HEK293 (cell line): ENCODE results near the gene ZSCAN18.

ENCODE experiments used
- CTCF ChIA-PET: fragments of 350-600 bp; formaldehyde crosslinking; extraction: SDS; loops from one replicate; lab custom pipeline; 2021; ENCODE audit warnings: antibody characterized with exemption; lab: Yijun Ruan, JAX
- POLR2A ChIA-PET: fragments of 300-600 bp; formaldehyde crosslinking; extraction: SDS; loops from one replicate; lab custom pipeline; 2020; ENCODE audit warnings: antibody characterized with exemption, inconsistent platforms; lab: Yijun Ruan, JAX
- H3K27ac ChIP-seq: fragments of 200-500 bp; sonication (Bioruptor generic); 2 replicates; pipeline ENCODE4 v1.5.1; 2014; ENCODE audit warnings: low read depth, low read length, control low read depth, inconsistent platforms; ENCODE audit errors: extremely low read depth
- H3K36me3 ChIP-seq, 2 experiments: fragments of 200-500 bp in 1 of 2; sonication (Bioruptor generic) in 1 of 2; 1 replicate in 1 of 2; 2 replicates in 1 of 2; pipeline ENCODE4 v1.5.1; 2014 to 2017; ENCODE audit warnings: inconsistent platforms in 2 of 2, low read length in 2 of 2; ENCODE audit not compliant: control insufficient read depth in 2 of 2, insufficient read depth in 1 of 2
- H3K4me1 ChIP-seq: fragments of 200-500 bp; sonication (Bioruptor generic); 2 replicates; pipeline ENCODE4 v1.5.1; 2014; ENCODE audit warnings: mild to moderate bottlenecking, low read length, inconsistent platforms; ENCODE audit not compliant: control insufficient read depth, insufficient read depth
- H3K4me3 ChIP-seq: 2 replicates; pipeline ENCODE4 v1.5.1; 2011; ENCODE audit warnings: low read depth, mild to moderate bottlenecking, control low read depth, low read length, moderate library complexity
- H3K9me3 ChIP-seq: fragments of 200-500 bp; sonication (Bioruptor generic); 2 replicates; pipeline ENCODE4 v1.5.1; 2014; ENCODE audit warnings: low read depth, low read length, inconsistent platforms; ENCODE audit not compliant: control insufficient read depth, insufficient read depth
- ELK4 ChIP-seq: IDR thresholded peaks from 2 replicates; pipeline ENCODE4 v1.6.1; 2011; ENCODE audit warnings: mild to moderate bottlenecking, low read depth, low read length, borderline replicate concordance
- HIC1 ChIP-seq: fragments of 450-650 bp; formaldehyde crosslinking; IDR thresholded peaks from 2 replicates; pipeline ENCODE4 v1.5.1; 2016; ENCODE audit warnings: missing biosample characterization, missing genetic modification characterization
- HOXD13 ChIP-seq: sonication (generic); formaldehyde crosslinking; IDR thresholded peaks from 2 replicates; pipeline ENCODE4 v1.8.0; 2022; ENCODE audit warnings: missing genetic modification reagents, borderline replicate concordance
- KLF1 ChIP-seq: fragments of 450-650 bp; formaldehyde crosslinking; IDR thresholded peaks from 2 replicates; pipeline ENCODE4 v1.5.1; 2016; ENCODE audit warnings: missing biosample characterization, missing genetic modification characterization
- SETDB1 ChIP-seq: IDR thresholded peaks from one replicate; pipeline ENCODE4 v1.6.1; 2017; ENCODE audit warnings: mild to moderate bottlenecking, low read length, moderate library complexity, mixed read lengths; ENCODE audit not compliant: insufficient read length
- ZBTB48 ChIP-seq: fragments of 450-650 bp; formaldehyde crosslinking; IDR thresholded peaks from 2 replicates; pipeline ENCODE4 v1.5.1; 2016; ENCODE audit warnings: missing biosample characterization, missing genetic modification characterization
- ZNF10 ChIP-seq: fragments of 450-650 bp; formaldehyde crosslinking; IDR thresholded peaks from 2 replicates; pipeline ENCODE4 v1.5.1; 2017; ENCODE audit warnings: missing biosample characterization, missing genetic modification characterization
- ZNF133 ChIP-seq: fragments of 450-650 bp; formaldehyde crosslinking; IDR thresholded peaks from 2 replicates; pipeline ENCODE4 v1.5.1; 2016; ENCODE audit warnings: missing biosample characterization, missing genetic modification characterization
- ZNF140 ChIP-seq: fragments of 450-650 bp; formaldehyde crosslinking; IDR thresholded peaks from 2 replicates; pipeline ENCODE4 v1.5.1; 2016; ENCODE audit warnings: missing biosample characterization, missing genetic modification characterization
- ZNF214 ChIP-seq: fragments of 450-650 bp; formaldehyde crosslinking; IDR thresholded peaks from 2 replicates; pipeline ENCODE4 v1.5.1; 2017; ENCODE audit warnings: missing biosample characterization, mild to moderate bottlenecking, missing genetic modification characterization, borderline replicate concordance
- ZNF24 ChIP-seq: fragments of 450-650 bp; formaldehyde crosslinking; IDR thresholded peaks from 2 replicates; pipeline ENCODE4 v1.5.1; 2016; ENCODE audit warnings: missing biosample characterization, missing genetic modification characterization
- ZNF274 ChIP-seq, 2 experiments: fragments of 200-500 bp in 1 of 2; fragments of 450-650 bp in 1 of 2; sonication (Bioruptor generic) in 1 of 2; formaldehyde crosslinking in 1 of 2; IDR thresholded peaks; 2 replicates each; pipeline versions ENCODE4 v1.5.1 to v1.6.1; 2014 to 2016; ENCODE audit warnings: borderline replicate concordance in 1 of 2, inconsistent platforms in 1 of 2, low read length in 1 of 2, missing biosample characterization in 1 of 2, missing genetic modification characterization in 1 of 2
- ZNF335 ChIP-seq: fragments of 450-650 bp; formaldehyde crosslinking; conservative IDR thresholded peaks from 2 replicates; pipeline ENCODE4 v1.5.1; 2016; ENCODE audit warnings: missing biosample characterization, missing genetic modification characterization
- ZNF391 ChIP-seq: fragments of 450-650 bp; formaldehyde crosslinking; IDR thresholded peaks from 2 replicates; pipeline ENCODE4 v1.5.1; 2016; ENCODE audit warnings: low read depth, missing biosample characterization, missing genetic modification characterization, borderline replicate concordance
- ZNF394 ChIP-seq: fragments of 450-650 bp; formaldehyde crosslinking; IDR thresholded peaks from 2 replicates; pipeline ENCODE4 v1.5.1; 2016; ENCODE audit warnings: missing biosample characterization, missing genetic modification characterization, mild to moderate bottlenecking, moderate library complexity, borderline replicate concordance
- ZNF626 ChIP-seq: fragments of 450-650 bp; sonication (Bioruptor Pico); formaldehyde crosslinking; IDR thresholded peaks from 2 replicates; pipeline ENCODE4 v1.5.1; 2018; ENCODE audit warnings: missing biosample characterization, missing genetic modification characterization, inconsistent platforms
- ZNF654 ChIP-seq: fragments of 450-650 bp; formaldehyde crosslinking; IDR thresholded peaks from 2 replicates; pipeline ENCODE4 v1.5.1; 2016; ENCODE audit warnings: low read depth, missing biosample characterization, missing genetic modification characterization
- ZNF768 ChIP-seq: fragments of 450-650 bp; formaldehyde crosslinking; IDR thresholded peaks from 2 replicates; pipeline ENCODE4 v1.5.1; 2018; ENCODE audit warnings: missing biosample characterization, mild to moderate bottlenecking, missing genetic modification characterization
- TF ChIP-seq, protein P1 (sequence below): fragments of 450-650 bp; formaldehyde crosslinking; IDR thresholded peaks from 2 replicates; pipeline ENCODE4 v1.5.1; 2016; ENCODE audit warnings: missing biosample characterization, missing genetic modification characterization, borderline replicate concordance
- TF ChIP-seq, protein P2 (sequence below): fragments of 450-650 bp; formaldehyde crosslinking; optimal IDR thresholded peaks from 2 replicates; pipeline ENCODE3; 2016; ENCODE audit warnings: missing biosample characterization, mild to moderate bottlenecking, missing genetic modification characterization
- TF ChIP-seq, protein P3 (sequence below): fragments of 450-650 bp; formaldehyde crosslinking; IDR thresholded peaks from 2 replicates; pipeline ENCODE4 v1.5.1; 2016; ENCODE audit warnings: missing biosample characterization, missing genetic modification characterization

The ZSCAN18 gene

GRCh38 chr19:58128041-58128685 lies 30.1 kb upstream of the ZSCAN18 start:
- Histone ChIP-seq H3K4me1 (no peaks in the 10 kb centered on the region), H3K9me3 (peaks cover 13% of the 10 kb centered on the region), H3K36me3 (peaks cover 11 to 46% of the 10 kb centered on the region in 2 experiments; a peak in 2 of 3 replicates), H3K4me3 (no peak overlapping the region), H3K27ac (no peak overlapping the region)
- POLR2A ChIA-PET: no interaction called here
- CTCF ChIA-PET: no interaction called here
- TF ChIP-seq, protein P1, sequence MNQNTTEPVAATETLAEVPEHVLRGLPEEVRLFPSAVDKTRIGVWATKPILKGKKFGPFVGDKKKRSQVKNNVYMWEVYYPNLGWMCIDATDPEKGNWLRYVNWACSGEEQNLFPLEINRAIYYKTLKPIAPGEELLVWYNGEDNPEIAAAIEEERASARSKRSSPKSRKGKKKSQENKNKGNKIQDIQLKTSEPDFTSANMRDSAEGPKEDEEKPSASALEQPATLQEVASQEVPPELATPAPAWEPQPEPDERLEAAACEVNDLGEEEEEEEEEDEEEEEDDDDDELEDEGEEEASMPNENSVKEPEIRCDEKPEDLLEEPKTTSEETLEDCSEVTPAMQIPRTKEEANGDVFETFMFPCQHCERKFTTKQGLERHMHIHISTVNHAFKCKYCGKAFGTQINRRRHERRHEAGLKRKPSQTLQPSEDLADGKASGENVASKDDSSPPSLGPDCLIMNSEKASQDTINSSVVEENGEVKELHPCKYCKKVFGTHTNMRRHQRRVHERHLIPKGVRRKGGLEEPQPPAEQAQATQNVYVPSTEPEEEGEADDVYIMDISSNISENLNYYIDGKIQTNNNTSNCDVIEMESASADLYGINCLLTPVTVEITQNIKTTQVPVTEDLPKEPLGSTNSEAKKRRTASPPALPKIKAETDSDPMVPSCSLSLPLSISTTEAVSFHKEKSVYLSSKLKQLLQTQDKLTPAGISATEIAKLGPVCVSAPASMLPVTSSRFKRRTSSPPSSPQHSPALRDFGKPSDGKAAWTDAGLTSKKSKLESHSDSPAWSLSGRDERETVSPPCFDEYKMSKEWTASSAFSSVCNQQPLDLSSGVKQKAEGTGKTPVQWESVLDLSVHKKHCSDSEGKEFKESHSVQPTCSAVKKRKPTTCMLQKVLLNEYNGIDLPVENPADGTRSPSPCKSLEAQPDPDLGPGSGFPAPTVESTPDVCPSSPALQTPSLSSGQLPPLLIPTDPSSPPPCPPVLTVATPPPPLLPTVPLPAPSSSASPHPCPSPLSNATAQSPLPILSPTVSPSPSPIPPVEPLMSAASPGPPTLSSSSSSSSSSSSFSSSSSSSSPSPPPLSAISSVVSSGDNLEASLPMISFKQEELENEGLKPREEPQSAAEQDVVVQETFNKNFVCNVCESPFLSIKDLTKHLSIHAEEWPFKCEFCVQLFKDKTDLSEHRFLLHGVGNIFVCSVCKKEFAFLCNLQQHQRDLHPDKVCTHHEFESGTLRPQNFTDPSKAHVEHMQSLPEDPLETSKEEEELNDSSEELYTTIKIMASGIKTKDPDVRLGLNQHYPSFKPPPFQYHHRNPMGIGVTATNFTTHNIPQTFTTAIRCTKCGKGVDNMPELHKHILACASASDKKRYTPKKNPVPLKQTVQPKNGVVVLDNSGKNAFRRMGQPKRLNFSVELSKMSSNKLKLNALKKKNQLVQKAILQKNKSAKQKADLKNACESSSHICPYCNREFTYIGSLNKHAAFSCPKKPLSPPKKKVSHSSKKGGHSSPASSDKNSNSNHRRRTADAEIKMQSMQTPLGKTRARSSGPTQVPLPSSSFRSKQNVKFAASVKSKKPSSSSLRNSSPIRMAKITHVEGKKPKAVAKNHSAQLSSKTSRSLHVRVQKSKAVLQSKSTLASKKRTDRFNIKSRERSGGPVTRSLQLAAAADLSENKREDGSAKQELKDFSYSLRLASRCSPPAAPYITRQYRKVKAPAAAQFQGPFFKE: no peak
- TF ChIP-seq ZNF654 (tag by site-specific recombination): no peak
- TF ChIP-seq ZNF768: no peak
- TF ChIP-seq HOXD13 (CRISPR knock-in tag): no peak
- no peak for TF ChIP-seq ZNF10
- TF ChIP-seq HIC1 (tag by site-specific recombination): no peak
- TF ChIP-seq ZBTB48: no peak
- no peak for TF ChIP-seq KLF1 (tag by site-specific recombination)
- TF ChIP-seq ZNF391 (tag by site-specific recombination): no peak
- TF ChIP-seq ZNF335: no peak
- TF ChIP-seq ZNF214 (tag by site-specific recombination): no peak
- TF ChIP-seq ZNF140 (tag by site-specific recombination): no peak
- TF ChIP-seq ZNF274 (IDR thresholded peaks at IDR 0.05; ENCODE audit: low read length): peak; percentile 96
- peak; percentile 99 for TF ChIP-seq ZNF274 (tag by site-specific recombination; IDR thresholded peaks at IDR 0.05; ENCODE audit: borderline replicate concordance)
- TF ChIP-seq ELK4: no peak
- TF ChIP-seq, protein P2, sequence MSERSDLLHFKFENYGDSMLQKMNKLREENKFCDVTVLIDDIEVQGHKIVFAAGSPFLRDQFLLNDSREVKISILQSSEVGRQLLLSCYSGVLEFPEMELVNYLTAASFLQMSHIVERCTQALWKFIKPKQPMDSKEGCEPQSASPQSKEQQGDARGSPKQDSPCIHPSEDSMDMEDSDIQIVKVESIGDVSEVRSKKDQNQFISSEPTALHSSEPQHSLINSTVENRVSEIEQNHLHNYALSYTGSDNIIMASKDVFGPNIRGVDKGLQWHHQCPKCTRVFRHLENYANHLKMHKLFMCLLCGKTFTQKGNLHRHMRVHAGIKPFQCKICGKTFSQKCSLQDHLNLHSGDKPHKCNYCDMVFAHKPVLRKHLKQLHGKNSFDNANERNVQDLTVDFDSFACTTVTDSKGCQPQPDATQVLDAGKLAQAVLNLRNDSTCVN (tag by site-specific recombination): no peak
- TF ChIP-seq ZNF394 (tag by site-specific recombination): no peak
- TF ChIP-seq ZNF133 (tag by site-specific recombination): no peak
- TF ChIP-seq, protein P3, sequence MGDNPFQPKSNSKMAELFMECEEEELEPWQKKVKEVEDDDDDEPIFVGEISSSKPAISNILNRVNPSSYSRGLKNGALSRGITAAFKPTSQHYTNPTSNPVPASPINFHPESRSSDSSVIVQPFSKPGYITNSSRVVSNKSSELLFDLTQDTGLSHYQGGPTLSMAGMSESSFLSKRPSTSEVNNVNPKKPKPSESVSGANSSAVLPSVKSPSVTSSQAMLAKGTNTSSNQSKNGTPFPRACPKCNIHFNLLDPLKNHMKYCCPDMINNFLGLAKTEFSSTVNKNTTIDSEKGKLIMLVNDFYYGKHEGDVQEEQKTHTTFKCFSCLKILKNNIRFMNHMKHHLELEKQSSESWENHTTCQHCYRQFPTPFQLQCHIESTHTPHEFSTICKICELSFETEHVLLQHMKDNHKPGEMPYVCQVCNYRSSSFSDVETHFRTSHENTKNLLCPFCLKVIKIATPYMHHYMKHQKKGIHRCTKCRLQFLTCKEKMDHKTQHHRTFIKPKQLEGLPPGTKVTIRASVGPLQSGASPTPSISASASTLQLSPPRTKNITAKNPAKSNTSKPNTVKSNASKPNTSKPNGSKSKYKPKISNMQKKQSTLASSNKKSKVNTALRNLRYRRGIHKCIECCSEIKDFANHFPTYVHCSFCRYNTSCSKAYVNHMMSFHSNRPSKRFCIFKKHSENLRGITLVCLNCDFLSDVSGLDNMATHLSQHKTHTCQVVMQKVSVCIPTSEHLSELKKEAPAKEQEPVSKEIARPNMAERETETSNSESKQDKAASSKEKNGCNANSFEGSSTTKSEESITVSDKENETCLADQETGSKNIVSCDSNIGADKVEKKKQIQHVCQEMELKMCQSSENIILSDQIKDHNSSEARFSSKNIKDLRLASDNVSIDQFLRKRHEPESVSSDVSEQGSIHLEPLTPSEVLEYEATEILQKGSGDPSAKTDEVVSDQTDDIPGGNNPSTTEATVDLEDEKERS (tag by site-specific recombination): 0 out of 2 replicates have a peak, but pooled peaks have one; percentile 9
- peak; percentile 100 for TF ChIP-seq SETDB1
- TF ChIP-seq ZNF626 (tag by site-specific recombination): no peak
- no peak for TF ChIP-seq ZNF24 (tag by site-specific recombination)
